DOHH2 (cell line): ENCODE results near the gene VTI1A.

Experiments
- H3F3A ChIP-seq: fragments of 200-600 bp; sonication (generic), shearing (Covaris generic); 2 replicates; pipeline ENCODE4 v1.6.0; 2016; ENCODE audit warnings: antibody characterized with exemption, mild to moderate bottlenecking; ENCODE audit not compliant: control insufficient read depth, insufficient read depth
- H3K27ac ChIP-seq: fragments of 200-600 bp; sonication (generic); 2 replicates; pipeline ENCODE4 v1.5.1; 2014; ENCODE audit warnings: low read depth, mild to moderate bottlenecking, low read length, moderate library complexity
- H3K27me3 ChIP-seq: fragments of 200-600 bp; sonication (generic); 2 replicates; pipeline ENCODE4 v1.6.1; 2014; ENCODE audit warnings: mild to moderate bottlenecking, low read length, mixed read lengths; ENCODE audit not compliant: control insufficient read depth
- H3K36me3 ChIP-seq: fragments of 200-600 bp; sonication (generic); 2 replicates; pipeline ENCODE4 v1.6.1; 2014; ENCODE audit warnings: mild to moderate bottlenecking, low read length, moderate library complexity, mixed read lengths; ENCODE audit not compliant: control insufficient read depth
- H3K4me1 ChIP-seq: fragments of 200-600 bp; sonication (generic); 2 replicates; pipeline ENCODE4 v1.6.1; 2014; ENCODE audit warnings: mild to moderate bottlenecking, low read length, mixed read lengths; ENCODE audit not compliant: control insufficient read depth
- H3K4me2 ChIP-seq: fragments of 200-600 bp; sonication (generic); 2 replicates; pipeline ENCODE4 v1.6.0; 2014; ENCODE audit warnings: mild to moderate bottlenecking, low read length, moderate library complexity
- H3K4me3 ChIP-seq: fragments of 200-600 bp; sonication (generic); 2 replicates; pipeline ENCODE4 v1.5.1; 2014; ENCODE audit warnings: mild to moderate bottlenecking, low read length, mixed read lengths
- H3K79me2 ChIP-seq: fragments of 200-600 bp; sonication (generic); 2 replicates; pipeline ENCODE4 v1.6.1; 2014; ENCODE audit warnings: mild to moderate bottlenecking, low read length, mixed read lengths; ENCODE audit not compliant: control insufficient read depth
- H3K9me2 ChIP-seq: fragments of 200-600 bp; sonication (generic); replicated peaks from 2 replicates; pipeline ENCODE4 v1.6.1; 2014; ENCODE audit warnings: mild to moderate bottlenecking, low read length, mixed read lengths; ENCODE audit not compliant: control insufficient read depth
- H3K9me3 ChIP-seq: fragments of 200-600 bp; sonication (generic); 2 replicates; pipeline ENCODE4 v1.6.1; 2014; ENCODE audit warnings: antibody characterized with exemption, low read length, mixed read lengths; ENCODE audit not compliant: control insufficient read depth, insufficient read depth
- H4K20me1 ChIP-seq: fragments of 200-600 bp; sonication (generic); 2 replicates; pipeline ENCODE4 v1.6.0; 2014; ENCODE audit warnings: low read depth, mild to moderate bottlenecking, antibody characterized with exemption, low read length, moderate library complexity; ENCODE audit not compliant: control insufficient read depth, insufficient read depth
- EZH2phosphoT487 ChIP-seq: fragments of 200-600 bp; sonication (generic); IDR thresholded peaks from 2 replicates; pipeline ENCODE4 v1.6.1; 2017; ENCODE audit warnings: borderline replicate concordance, mild to moderate bottlenecking, antibody characterized with exemption, low read length, moderate library complexity, mixed read lengths
- TF ChIP-seq, protein P1 (sequence below): fragments of 200-600 bp; sonication (generic); IDR thresholded peaks from one replicate; pipeline ENCODE4 v1.5.1; 2014; ENCODE audit warnings: antibody characterized with exemption, mild to moderate bottlenecking, low read depth, low read length; ENCODE audit not compliant: poor library complexity, severe bottlenecking

VTI1A gene

DNA sequence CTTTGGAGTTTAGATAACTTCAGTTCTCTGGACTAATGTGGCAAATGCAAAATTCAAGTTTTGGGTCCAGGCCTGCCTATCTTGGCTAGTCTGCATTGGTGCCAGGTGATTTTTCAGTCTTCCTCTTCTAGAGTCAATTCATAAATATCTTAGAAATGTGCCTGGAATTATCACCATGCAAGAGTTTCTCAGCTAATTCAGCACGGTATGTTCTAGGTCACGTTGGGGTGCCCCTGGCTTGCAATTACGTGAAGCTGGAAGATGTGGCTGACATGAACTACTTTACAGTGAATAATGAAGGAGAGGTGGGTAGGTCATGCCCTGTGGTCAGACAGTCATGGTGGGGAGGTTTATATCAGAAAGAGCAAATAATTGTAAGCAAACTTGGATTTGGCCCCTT lies 25.3 kb upstream of the VTI1A start:
- Histone ChIP-seq H3K36me3 (peaks cover 37% of the 10 kb centered on the region), H3K4me1 (no peaks in the 10 kb centered on the region), H3F3A (no peaks in the 10 kb centered on the region), H3K27me3 (no peaks in the 10 kb centered on the region), H3K27ac (no peak overlapping the region), H3K79me2 (no peaks in the 10 kb centered on the region), H3K4me2 (no peak overlapping the region), H4K20me1 (no peaks in the 10 kb centered on the region), H3K4me3 (no peak overlapping the region), H3K9me3 (no peaks in the 10 kb centered on the region), H3K9me2 (no peaks in the 10 kb centered on the region)
- TF ChIP-seq, protein P1, sequence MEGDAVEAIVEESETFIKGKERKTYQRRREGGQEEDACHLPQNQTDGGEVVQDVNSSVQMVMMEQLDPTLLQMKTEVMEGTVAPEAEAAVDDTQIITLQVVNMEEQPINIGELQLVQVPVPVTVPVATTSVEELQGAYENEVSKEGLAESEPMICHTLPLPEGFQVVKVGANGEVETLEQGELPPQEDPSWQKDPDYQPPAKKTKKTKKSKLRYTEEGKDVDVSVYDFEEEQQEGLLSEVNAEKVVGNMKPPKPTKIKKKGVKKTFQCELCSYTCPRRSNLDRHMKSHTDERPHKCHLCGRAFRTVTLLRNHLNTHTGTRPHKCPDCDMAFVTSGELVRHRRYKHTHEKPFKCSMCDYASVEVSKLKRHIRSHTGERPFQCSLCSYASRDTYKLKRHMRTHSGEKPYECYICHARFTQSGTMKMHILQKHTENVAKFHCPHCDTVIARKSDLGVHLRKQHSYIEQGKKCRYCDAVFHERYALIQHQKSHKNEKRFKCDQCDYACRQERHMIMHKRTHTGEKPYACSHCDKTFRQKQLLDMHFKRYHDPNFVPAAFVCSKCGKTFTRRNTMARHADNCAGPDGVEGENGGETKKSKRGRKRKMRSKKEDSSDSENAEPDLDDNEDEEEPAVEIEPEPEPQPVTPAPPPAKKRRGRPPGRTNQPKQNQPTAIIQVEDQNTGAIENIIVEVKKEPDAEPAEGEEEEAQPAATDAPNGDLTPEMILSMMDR: no peak
- TF ChIP-seq EZH2phosphoT487: no peak

DNA sequence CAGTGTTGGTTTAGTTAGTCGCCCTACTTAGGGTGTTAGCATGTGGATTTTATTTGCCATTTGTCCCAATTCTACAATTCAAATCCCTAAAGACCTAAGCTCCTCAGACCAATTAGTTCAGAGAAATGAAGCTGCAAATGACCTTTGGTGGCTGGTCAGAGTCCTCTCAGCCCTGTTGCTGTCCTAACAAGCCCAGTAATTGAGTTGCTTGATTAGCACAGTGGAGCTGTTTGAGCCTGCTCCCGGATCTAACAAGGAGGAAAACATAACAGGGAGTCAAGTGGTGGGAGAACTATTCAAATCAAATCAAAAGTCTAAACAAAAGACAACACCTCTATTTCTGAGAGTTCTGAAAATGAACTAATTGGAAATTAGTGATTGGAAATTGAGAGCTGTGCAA lies 22.4 kb upstream of the VTI1A start:
- H3K4me2 ChIP-seq: no peak overlapping the region
- H4K20me1 ChIP-seq: no peaks in the 10 kb centered on the region
- TF ChIP-seq, protein P1: no peak
- no peak for TF ChIP-seq EZH2phosphoT487
- peaks cover 7% of the 10 kb centered on the region for H3K4me1 ChIP-seq
- peaks cover 56% of the 10 kb centered on the region for H3K36me3 ChIP-seq
- H3K4me3 ChIP-seq: no peak overlapping the region
- no peaks in the 10 kb centered on the region for H3F3A ChIP-seq
- H3K9me3 ChIP-seq: no peaks in the 10 kb centered on the region
- H3K79me2 ChIP-seq: no peaks in the 10 kb centered on the region
- H3K27me3 ChIP-seq: no peaks in the 10 kb centered on the region
- no peaks in the 10 kb centered on the region for H3K9me2 ChIP-seq
- H3K27ac ChIP-seq: no peak overlapping the region

DNA sequence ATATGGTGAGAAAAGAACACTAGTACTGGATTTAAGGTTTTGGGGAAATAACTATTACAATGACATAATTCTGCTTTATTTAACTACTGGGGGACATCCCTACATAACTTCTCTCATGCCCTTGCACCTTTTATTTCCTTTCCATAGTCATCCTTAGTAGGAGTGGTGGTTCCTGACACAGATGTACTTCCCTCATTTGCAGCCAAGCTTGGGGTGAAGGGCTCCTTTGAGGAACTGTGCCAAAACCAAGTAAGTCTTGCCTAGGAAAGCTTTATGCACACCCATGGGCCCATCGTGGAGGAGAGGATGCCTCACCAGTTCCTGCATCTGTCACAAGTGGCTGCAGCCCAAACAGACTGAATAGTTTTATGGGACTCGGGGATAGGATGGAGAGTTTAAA lies 20.9 kb upstream of the VTI1A start:
- H3K79me2 ChIP-seq: no peaks in the 10 kb centered on the region
- H3K4me3 ChIP-seq: no peak overlapping the region
- no peak overlapping the region for H3K4me2 ChIP-seq
- peaks cover 70% of the 10 kb centered on the region for H3K36me3 ChIP-seq
- H3K4me1 ChIP-seq: peaks cover 7% of the 10 kb centered on the region
- no peaks in the 10 kb centered on the region for H3K27me3 ChIP-seq
- H4K20me1 ChIP-seq: no peaks in the 10 kb centered on the region
- H3K9me3 ChIP-seq: no peaks in the 10 kb centered on the region
- no peak overlapping the region for H3K27ac ChIP-seq
- no peaks in the 10 kb centered on the region for H3K9me2 ChIP-seq
- H3F3A ChIP-seq: no peaks in the 10 kb centered on the region
- TF ChIP-seq, protein P1: no peak
- no peak for TF ChIP-seq EZH2phosphoT487

DNA sequence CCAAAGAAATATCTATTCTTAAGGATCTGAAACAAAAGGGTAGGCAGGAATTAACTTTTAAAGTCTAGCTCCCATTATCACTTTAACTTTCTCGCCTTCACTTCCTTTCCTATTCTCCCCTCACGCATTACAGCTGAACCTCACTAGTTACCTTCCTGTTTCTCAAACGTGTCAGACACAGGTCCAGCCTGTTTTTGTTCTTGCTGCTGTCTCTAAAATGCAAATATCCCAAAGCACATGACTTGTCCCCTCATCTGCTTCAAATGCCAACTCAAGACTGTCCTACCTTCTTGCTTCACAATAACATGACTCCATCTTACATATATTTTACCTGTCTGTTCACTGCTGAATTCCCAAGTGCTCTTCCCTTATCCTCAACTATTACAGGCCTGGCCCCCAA lies 17.9 kb upstream of the VTI1A start:
- Histone ChIP-seq H3K4me3 (no peak overlapping the region), H3K9me2 (no peaks in the 10 kb centered on the region), H3K4me1 (peaks cover 7% of the 10 kb centered on the region), H3K27ac (no peak overlapping the region), H4K20me1 (no peaks in the 10 kb centered on the region), H3K9me3 (no peaks in the 10 kb centered on the region), H3K27me3 (no peaks in the 10 kb centered on the region), H3K79me2 (no peaks in the 10 kb centered on the region), H3F3A (no peaks in the 10 kb centered on the region), H3K4me2 (no peak overlapping the region), H3K36me3 (peaks cover 88% of the 10 kb centered on the region)
- TF ChIP-seq EZH2phosphoT487: no peak
- TF ChIP-seq, protein P1: no peak
